K562 (cell line): ENCODE results near the gene ADSS1. TPM values are rescaled to one million over a fixed set of nuclear protein-coding genes. Genes with fewer than 3 reads are reported as not detected.

Experiments used
- ATAC-seq: fragments of 200-7000 bp; cut with Tn5 transposase; 3 replicates; pipeline ENCODE4 v1.9.1; 2020; ENCODE audit warnings: moderate library complexity
- BruUV-seq: library from RNA; stranded (reverse); fragments of 400-500 nt; replicated peaks from 2 replicates; lab custom pipeline; 2021; lab: Mats Ljungman, UMichigan
- CTCF ChIA-PET: fragments of 300-600 bp; formaldehyde crosslinking; extraction: SDS; loops from one replicate; lab custom pipeline; 2021; ENCODE audit warnings: low intra/inter-chr PET ratio; lab: Yijun Ruan, JAX
- POLR2A ChIA-PET: fragments of 300-600, 350-650 bp; sonication (Branson Sonifier 250); formaldehyde crosslinking; extraction: SDS; loops from one replicate; lab custom pipeline; 2021; ENCODE audit warnings: antibody characterized with exemption, inconsistent platforms; lab: Yijun Ruan, JAX
- DNase-seq, 4 experiments: peaks; one replicate each; pipeline versions ENCODE4 v3.0.0 to v3.0.0-alpha.2; 2011 to 2018; ENCODE audit warnings: low spot score in 3 of 4, mixed read lengths in 3 of 4; ENCODE audit errors: extremely low read depth in 1 of 4
- FAIRE-seq: peaks from 2 replicates; lab custom pipeline; 2011; peaks lifted over from hg19 to GRCh38; lab: Jason Lieb, UNC
- H2AFZ ChIP-seq: 2 replicates; pipeline ENCODE4 v1.6.0; 2011; ENCODE audit warnings: low read depth, low read length, control low read depth, inconsistent platforms
- H3K27ac ChIP-seq: fragments of 200-600 bp; 3 replicates; pipeline ENCODE4 v1.8.0; 2011; ENCODE audit warnings: low read depth, mild to moderate bottlenecking, control low read depth, inconsistent platforms, low read length, moderate library complexity, mixed read lengths; ENCODE audit errors: extremely low read depth
- H3K27me3 ChIP-seq, 2 experiments: fragments of 300-600 bp in 1 of 2; 2 replicates in 1 of 2; 3 replicates in 1 of 2; pipeline versions ENCODE4 v1.6.0 to v1.8.0; 2011; ENCODE audit warnings: inconsistent platforms in 2 of 2, low read length in 2 of 2, mild to moderate bottlenecking in 1 of 2, mixed read lengths in 1 of 2, moderate library complexity in 1 of 2; ENCODE audit not compliant: control insufficient read depth in 2 of 2, insufficient read depth in 2 of 2
- H3K36me3 ChIP-seq: fragments of 300-600 bp; 3 replicates; pipeline ENCODE4 v1.8.0; 2011; ENCODE audit warnings: mild to moderate bottlenecking, low read length, inconsistent platforms; ENCODE audit not compliant: control insufficient read depth, insufficient read depth
- H3K4me1 ChIP-seq, 2 experiments: fragments of 200-600 bp in 1 of 2; replicated peaks in 1 of 2; 2 replicates in 1 of 2; 3 replicates in 1 of 2; pipeline versions ENCODE4 v1.5.1 to v1.8.0; 2011; ENCODE audit warnings: inconsistent platforms in 2 of 2, low read length in 2 of 2, mild to moderate bottlenecking in 1 of 2, mixed read lengths in 1 of 2, moderate library complexity in 1 of 2; ENCODE audit not compliant: control insufficient read depth in 2 of 2, insufficient read depth in 2 of 2
- H3K4me2 ChIP-seq: 2 replicates; pipeline ENCODE4 v1.6.1; 2011; ENCODE audit warnings: low read length, control low read depth, inconsistent platforms, mixed read lengths; ENCODE audit not compliant: insufficient read depth
- H3K4me3 ChIP-seq: fragments of 200-600 bp; sonication (generic), shearing (Covaris generic); 2 replicates; pipeline ENCODE4 v1.5.1; 2016; ENCODE audit warnings: control low read depth, inconsistent platforms
- H3K79me2 ChIP-seq: fragments of 200-600 bp; 3 replicates; pipeline ENCODE4 v1.8.0; 2011; ENCODE audit warnings: low read length, inconsistent platforms; ENCODE audit not compliant: control insufficient read depth, insufficient read depth
- H3K9ac ChIP-seq, 2 experiments: 2 replicates each; pipeline versions ENCODE4 v1.6.0 to v1.6.1; 2011; ENCODE audit warnings: low read depth in 2 of 2, low read length in 2 of 2, control low read depth in 1 of 2, inconsistent platforms in 1 of 2, mild to moderate bottlenecking in 1 of 2, mixed read lengths in 1 of 2; ENCODE audit not compliant: insufficient read depth in 1 of 2
- H3K9me1 ChIP-seq: one replicate; pipeline ENCODE4 v1.6.0; 2011; ENCODE audit warnings: inconsistent platforms, mild to moderate bottlenecking, low read length, moderate library complexity; ENCODE audit not compliant: control insufficient read depth, insufficient read depth
- H3K9me3 ChIP-seq: replicated peaks from 2 replicates; pipeline ENCODE4 v1.5.1; 2011; ENCODE audit warnings: low read depth, low read length, inconsistent platforms; ENCODE audit not compliant: control insufficient read depth, insufficient read depth
- H4K20me1 ChIP-seq: replicated peaks from 2 replicates; pipeline ENCODE4 v1.6.1; 2011; ENCODE audit warnings: low read length, inconsistent platforms, mixed read lengths; ENCODE audit not compliant: control insufficient read depth, insufficient read depth
- BRCA1 ChIP-seq, 2 experiments: fragments of 450-650 bp in 1 of 2; sonication (generic) in 1 of 2; formaldehyde crosslinking in 1 of 2; IDR thresholded peaks; 2 replicates each; pipeline versions ENCODE4 v1.5.0 to v1.6.1; 2017 to 2020; ENCODE audit warnings: mild to moderate bottlenecking in 1 of 2, missing genetic modification reagents in 1 of 2
- CHCHD3 ChIP-seq: fragments of 250-450 bp; sonication (Bioruptor Pico); IDR thresholded peaks from 2 replicates; pipeline ENCODE4 v2.1.2; 2022; ENCODE audit warnings: mild to moderate bottlenecking
- FOSL1 ChIP-seq: fragments of 200-800 bp; sonication (Bioruptor generic); conservative IDR thresholded peaks from 2 replicates; pipeline ENCODE4 v1.6.1; 2016; ENCODE audit warnings: missing genetic modification characterization, missing compliant biosample characterization
- FOXA3 ChIP-seq, 2 experiments: fragments of 450-650 bp in 1 of 2; sonication (generic) in 1 of 2; formaldehyde crosslinking; IDR thresholded peaks in 1 of 2; conservative IDR thresholded peaks in 1 of 2; 2 replicates each; pipeline versions ENCODE4 v1.4.0 to v1.8.0; 2020 to 2022; ENCODE audit warnings: mild to moderate bottlenecking in 2 of 2, missing genetic modification reagents in 1 of 2
- HMGN3 ChIP-seq: IDR thresholded peaks from 2 replicates; pipeline ENCODE4 v1.6.1; 2011; ENCODE audit warnings: borderline replicate concordance, low read depth, mild to moderate bottlenecking, mixed read lengths, low read length; ENCODE audit not compliant: insufficient read length; ENCODE audit errors: extremely low read depth
- KAT7 ChIP-seq: sonication (generic); formaldehyde crosslinking; IDR thresholded peaks from 2 replicates; pipeline ENCODE4 v1.8.0; 2022; ENCODE audit warnings: missing genetic modification reagents, mild to moderate bottlenecking, borderline replicate concordance
- KLF13 ChIP-seq: fragments of 450-650 bp; IDR thresholded peaks from 2 replicates; pipeline ENCODE4 v1.6.1; 2016; ENCODE audit warnings: missing genetic modification characterization, low read depth, mild to moderate bottlenecking, missing compliant biosample characterization, moderate library complexity, borderline replicate concordance
- NFE2 ChIP-seq: IDR thresholded peaks from 2 replicates; pipeline ENCODE4 v1.6.1; 2014; ENCODE audit warnings: antibody characterized with exemption, low read depth
- NR2C2 ChIP-seq, 2 experiments: fragments of 200-800 bp in 1 of 2; sonication (Bioruptor generic) in 1 of 2; sonication (generic) in 1 of 2; formaldehyde crosslinking in 1 of 2; IDR thresholded peaks; 2 replicates each; pipeline versions ENCODE4 v1.6.1 to v1.8.0; 2016 to 2022; ENCODE audit warnings: mild to moderate bottlenecking in 1 of 2, missing compliant biosample characterization in 1 of 2, missing genetic modification characterization in 1 of 2, missing genetic modification reagents in 1 of 2
- OTX1 ChIP-seq: fragments of 450-650 bp; formaldehyde crosslinking; IDR thresholded peaks from 2 replicates; pipeline ENCODE4 v1.4.0; 2022; ENCODE audit warnings: mild to moderate bottlenecking
- TSC22D4 ChIP-seq: fragments of 450-650 bp; IDR thresholded peaks from 2 replicates; pipeline ENCODE4 v1.6.1; 2016; ENCODE audit warnings: missing genetic modification characterization, missing biosample characterization, control low read depth
- ZBTB8A ChIP-seq: fragments of 450-650 bp; IDR thresholded peaks from 2 replicates; pipeline ENCODE4 v1.6.1; 2018; ENCODE audit warnings: mild to moderate bottlenecking, moderate library complexity; ENCODE audit not compliant: partially characterized antibody
- ZNF766 ChIP-seq: fragments of 200-800 bp; sonication (Bioruptor generic); conservative IDR thresholded peaks from 2 replicates; pipeline ENCODE4 v1.6.1; 2016; ENCODE audit warnings: missing genetic modification characterization, missing compliant biosample characterization
- WGBS: fragments of 100-300 bp; shearing (Covaris generic); methylation state at CpG from one replicate; pipeline ENCODE4 v1.1.6; 2016; ENCODE audit warnings: low coverage, mixed read lengths; ENCODE audit not compliant: insufficient coverage; ENCODE audit errors: missing lambda C conversion rate; 5-methylcytosine and 5-hydroxymethylcytosine counted together
- in situ Hi-C: fragments of 300-500 bp; cut with MboI; formaldehyde crosslinking; loops from 4 replicates; pipeline ENCODE4 v1.15.0; 2018; ENCODE audit warnings: inconsistent platforms, mixed read lengths
- intact Hi-C: fragments of 100-400 bp; cut with micrococcal nuclease; formaldehyde crosslinking; loops from 2 replicates; pipeline ENCODE4 v1.14.2; 2022
- polyA plus RNA-seq, 8 experiments: library from polyadenylated mRNA; depleted of rRNA in 4 of 8; stranded (reverse) in 5 of 8; unstranded in 3 of 8; fragments of >200 nt; fragmentation: Nextera tagmentation in 2 of 8; fragmentation: Illumina TruSeq in 1 of 8; extraction: Ambion mirVana in 2 of 8; extraction: Trizol in 1 of 8; gene quantifications; 2 replicates each; pipeline versions ENCODE4 v1.2.1 to v1.2.3, GENCODE V29; 2011 to 2014; ENCODE audit warnings: inconsistent platforms in 1 of 8, missing spikeins in 1 of 8
- total RNA-seq, 7 experiments: library from RNA; depleted of rRNA in 6 of 7; stranded (reverse); fragments of >200 nt in 6 of 7; fragmentation: Illumina TruSeq in 2 of 7; extraction: Trizol in 2 of 7; gene quantifications; 2 replicates each; pipeline versions ENCODE4 v1.2.1 to v1.2.3, GENCODE V29; 2011 to 2021; ENCODE audit warnings: low replicate concordance in 1 of 7
- TF ChIP-seq, protein P1 (sequence below): fragments of 450-650 bp; IDR thresholded peaks from 2 replicates; pipeline ENCODE4 v1.6.1; 2016; ENCODE audit warnings: low read depth, mild to moderate bottlenecking, moderate library complexity
- TF ChIP-seq, protein P2 (sequence below): sonication (generic); formaldehyde crosslinking; IDR thresholded peaks from 2 replicates; pipeline ENCODE4 v1.8.1; 2023; ENCODE audit warnings: mild to moderate bottlenecking, missing genetic modification reagents

Gene ADSS1
- total and polyA plus RNA-seq, 9 of the 15 experiments (the other 6 are each of a cell fraction or from before 2014, with no cell fraction given), result 0.53 to 5.9 (median 3.9) TPM

DNA sequence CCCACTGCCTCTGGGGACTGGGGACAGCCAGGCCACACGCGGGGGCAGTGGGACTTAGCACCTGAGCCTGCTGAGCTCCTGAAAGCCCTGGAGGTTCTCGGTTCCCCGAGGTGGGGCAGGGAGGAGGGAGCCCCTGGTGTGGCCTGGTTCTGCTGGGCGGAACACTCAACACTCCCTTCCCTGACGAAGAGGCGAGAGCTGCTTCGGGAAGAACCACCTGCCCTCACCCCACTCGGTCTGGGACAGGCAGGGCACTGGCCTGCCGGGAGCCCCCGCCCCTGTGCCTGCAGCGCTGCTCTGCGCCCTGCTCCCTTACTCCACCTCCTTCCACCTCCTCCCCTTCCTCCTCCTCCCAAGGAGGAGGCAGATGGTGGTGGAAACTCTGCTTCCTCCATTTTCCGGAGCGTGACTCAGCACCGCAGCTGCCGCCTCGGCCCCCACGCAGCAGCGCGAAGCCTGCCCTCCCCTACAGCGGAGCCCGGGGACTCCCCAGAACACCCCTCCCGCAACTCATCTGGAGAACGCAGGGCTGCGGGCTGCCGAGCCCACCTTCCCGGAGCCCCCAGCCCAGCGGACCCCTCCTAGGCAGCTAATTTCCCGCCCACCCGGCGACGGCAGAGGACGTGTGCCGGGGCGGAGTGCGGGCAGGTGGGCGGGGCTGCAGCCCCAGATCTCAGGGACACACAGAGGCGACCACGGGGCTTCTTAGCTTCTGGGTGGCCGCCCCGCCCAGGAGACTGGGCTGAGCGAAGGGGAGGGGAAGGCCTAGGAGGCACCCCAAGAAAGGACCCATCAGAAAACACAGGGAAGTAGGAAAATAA is 46.3 kb upstream of the ADSS1 start:
- peak overlapping the region; percentile 91 for H2AFZ ChIP-seq
- TF ChIP-seq FOSL1 (tag) (peak; percentile 74), TSC22D4 (tag) (no peak), NR2C2 (CRISPR knock-in tag; IDR thresholded peaks at IDR 0.05) (no peak), NR2C2 (tag; IDR thresholded peaks at IDR 0.05) (0 out of 2 replicates have a peak, but pooled peaks have one; percentile 35), ZBTB8A (no peak), BRCA1 (IDR thresholded peaks at IDR 0.05) (no peak), BRCA1 (CRISPR knock-in tag; IDR thresholded peaks at IDR 0.05) (no peak), CHCHD3 (CRISPR knock-in tag) (no peak), KLF13 (tag) (peak; percentile 77; the same call in 1 of the 2 replicates), OTX1 (0 out of 2 replicates have a peak, but pooled peaks have one; percentile 47), NFE2 (peak; percentile 96), HMGN3 (no peak), KAT7 (CRISPR knock-in tag) (no peak; the same call in 1 of the 2 replicates), FOXA3 (CRISPR knock-in tag; conservative IDR thresholded peaks at IDR 0.05 in 1 of 2, IDR thresholded peaks at IDR 0.05 in 1 of 2) (peak in 1 of 2 experiments; percentile 65; a peak in 1 of 4 replicates), ZNF766 (CRISPR knock-in tag) (0 out of 2 replicates have a peak, but pooled peaks have one; percentile 15)
- TF ChIP-seq, protein P1, sequence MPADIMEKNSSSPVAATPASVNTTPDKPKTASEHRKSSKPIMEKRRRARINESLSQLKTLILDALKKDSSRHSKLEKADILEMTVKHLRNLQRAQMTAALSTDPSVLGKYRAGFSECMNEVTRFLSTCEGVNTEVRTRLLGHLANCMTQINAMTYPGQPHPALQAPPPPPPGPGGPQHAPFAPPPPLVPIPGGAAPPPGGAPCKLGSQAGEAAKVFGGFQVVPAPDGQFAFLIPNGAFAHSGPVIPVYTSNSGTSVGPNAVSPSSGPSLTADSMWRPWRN, result 0 out of 2 replicates have a peak, but pooled peaks have one; percentile 40
- TF ChIP-seq, protein P2, sequence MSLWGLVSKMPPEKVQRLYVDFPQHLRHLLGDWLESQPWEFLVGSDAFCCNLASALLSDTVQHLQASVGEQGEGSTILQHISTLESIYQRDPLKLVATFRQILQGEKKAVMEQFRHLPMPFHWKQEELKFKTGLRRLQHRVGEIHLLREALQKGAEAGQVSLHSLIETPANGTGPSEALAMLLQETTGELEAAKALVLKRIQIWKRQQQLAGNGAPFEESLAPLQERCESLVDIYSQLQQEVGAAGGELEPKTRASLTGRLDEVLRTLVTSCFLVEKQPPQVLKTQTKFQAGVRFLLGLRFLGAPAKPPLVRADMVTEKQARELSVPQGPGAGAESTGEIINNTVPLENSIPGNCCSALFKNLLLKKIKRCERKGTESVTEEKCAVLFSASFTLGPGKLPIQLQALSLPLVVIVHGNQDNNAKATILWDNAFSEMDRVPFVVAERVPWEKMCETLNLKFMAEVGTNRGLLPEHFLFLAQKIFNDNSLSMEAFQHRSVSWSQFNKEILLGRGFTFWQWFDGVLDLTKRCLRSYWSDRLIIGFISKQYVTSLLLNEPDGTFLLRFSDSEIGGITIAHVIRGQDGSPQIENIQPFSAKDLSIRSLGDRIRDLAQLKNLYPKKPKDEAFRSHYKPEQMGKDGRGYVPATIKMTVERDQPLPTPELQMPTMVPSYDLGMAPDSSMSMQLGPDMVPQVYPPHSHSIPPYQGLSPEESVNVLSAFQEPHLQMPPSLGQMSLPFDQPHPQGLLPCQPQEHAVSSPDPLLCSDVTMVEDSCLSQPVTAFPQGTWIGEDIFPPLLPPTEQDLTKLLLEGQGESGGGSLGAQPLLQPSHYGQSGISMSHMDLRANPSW (CRISPR knock-in tag), result no peak

More for the DNA sequence above, 46.3 kb upstream of the ADSS1 start:
- peak; percentile 93 for FAIRE-seq
- Histone ChIP-seq H3K27ac (peak overlapping the region; percentile 94), H3K4me3 (peak overlapping the region; percentile 35), H3K27me3 (no peaks in the 10 kb centered on the region), H3K4me2 (peak overlapping the region; percentile 71), H3K4me1 (peaks cover 34 to 69% of the 10 kb centered on the region in 2 experiments), H4K20me1 (no peaks in the 10 kb centered on the region), H3K9me1 (no peaks in the 10 kb centered on the region), H3K9me3 (no peaks in the 10 kb centered on the region), H3K9ac (peak overlapping the region; percentile 81 to 91), H3K79me2 (no peaks in the 10 kb centered on the region), H3K36me3 (no peaks in the 10 kb centered on the region)
- DNase-seq, result peak; percentile 81 to 84 (median 84)
- no TSS peak for BruUV-seq
- WGBS, result 2% methylated on average over 7 of the region's 43 CpGs
- in situ Hi-C loops, result no loop called here
- ChIA-PET CTCF (no interaction called here), POLR2A (interaction anchor here (0.7 to 2.9 kb wide), 5 partner anchors 10 to 166 kb away, joined by 3 to 12 read pairs (median 4); no protein-coding TSS in a partner anchor)
- ATAC-seq, result peak; percentile 87
- intact Hi-C loops, result no loop called here
